CD4-positive, alpha-beta T cell treated with Interleukin-17A for 4 hours (primary cell): ENCODE measurements around the gene DDX59.
"Not testable (repeated sequence)": the region's sequence is repeated elsewhere in the genome, so short reads cannot be mapped to it uniquely, and the experiment has no call there.

Experiments
- DNase-seq: peaks from one replicate; pipeline ENCODE4 v3.0.0-alpha.2; 2020; ENCODE audit warnings: mixed read lengths

DDX59 gene

GRCh38 chr1:200670242-200671118 lies 773 bp upstream of the DDX59 start:
- DNase-seq: no peak

GRCh38 chr1:200668514-200669313 lies 993 bp downstream of the DDX59 start:
- no peak for DNase-seq

DNA sequence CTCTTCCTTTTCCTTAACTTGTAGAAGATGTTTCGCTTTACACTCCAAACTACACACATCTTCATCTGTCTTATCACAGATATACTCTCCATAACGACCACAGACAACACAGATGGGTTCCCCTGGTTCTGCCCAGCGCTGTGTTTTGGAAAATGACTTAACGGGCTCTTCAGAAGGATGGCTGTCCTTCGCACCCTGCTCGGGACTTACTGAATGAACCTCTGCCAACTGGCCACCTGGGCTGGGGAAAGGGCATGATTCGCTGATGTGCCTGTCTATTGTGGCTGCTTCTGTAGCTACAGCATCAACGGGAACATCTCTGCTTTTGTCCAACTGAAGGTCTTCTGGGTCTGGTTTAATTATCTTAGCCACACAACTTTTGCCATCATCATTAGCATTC lies 3.4 kb downstream of the DDX59 start:
- DNase-seq: no peak

DNA sequence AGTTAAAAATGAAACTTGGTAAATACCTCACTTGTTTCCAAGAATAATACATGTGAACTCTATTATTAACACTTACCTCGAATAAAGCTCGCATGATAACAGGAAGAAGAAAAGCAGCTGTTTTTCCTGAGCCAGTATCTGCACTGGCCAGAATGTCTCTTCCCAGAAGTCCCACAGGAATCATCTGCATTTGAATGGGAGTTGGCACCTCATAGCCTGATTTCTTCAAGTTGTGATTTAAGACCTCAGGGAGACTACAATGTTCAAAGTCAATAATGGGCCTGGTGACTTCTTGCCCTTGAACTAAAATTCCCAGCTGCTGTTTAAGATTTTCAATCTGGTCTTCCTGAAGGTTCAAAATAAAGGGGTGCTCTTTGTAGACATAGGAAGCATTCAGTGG lies 3.8 kb downstream of the DDX59 start:
- no peak for DNase-seq

DNA sequence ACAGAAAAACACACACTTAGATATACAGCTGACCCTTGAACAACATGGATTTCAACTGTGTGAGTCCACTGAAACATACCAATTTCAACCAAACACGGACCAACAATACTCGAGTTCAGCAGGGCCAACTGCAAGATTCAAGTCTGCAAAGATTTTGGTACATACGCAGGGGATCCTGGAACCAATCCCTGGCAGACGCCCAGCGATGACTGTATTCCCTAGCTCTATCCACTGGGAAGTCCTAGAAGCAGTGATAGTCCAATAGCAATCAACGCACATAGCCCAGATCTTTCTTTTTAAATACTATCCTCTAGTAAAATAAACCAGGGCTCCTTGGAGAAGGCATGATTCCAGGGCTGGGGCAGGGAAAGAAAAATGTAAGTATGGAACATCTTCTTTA lies 9.0 kb downstream of the DDX59 start:
- DNase-seq: no peak

DNA sequence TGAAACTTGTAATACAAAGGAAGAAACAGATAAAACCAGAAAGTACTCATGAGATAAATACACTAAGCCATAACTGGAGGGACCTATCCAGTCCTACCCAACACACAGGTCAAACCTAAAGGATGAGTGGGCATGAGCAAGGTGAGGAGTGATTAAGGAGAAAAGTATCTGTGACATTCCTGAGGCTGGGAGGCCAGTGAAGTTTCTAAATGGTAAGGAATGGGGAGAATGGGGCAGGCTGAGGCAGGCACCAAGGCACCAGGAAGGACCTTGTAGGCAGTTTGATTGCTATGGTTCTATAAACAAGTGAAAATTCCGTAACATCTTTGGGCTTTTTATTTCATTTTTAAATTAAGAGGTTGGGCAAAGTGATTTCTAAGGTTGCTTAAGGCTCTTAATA lies 10.4 kb downstream of the DDX59 start:
- DNase-seq: no peak

- DNase-seq: no peak
These were observed 11.5 kb downstream of the DDX59 start for GRCh38 chr1:200658037-200658818.

DNA sequence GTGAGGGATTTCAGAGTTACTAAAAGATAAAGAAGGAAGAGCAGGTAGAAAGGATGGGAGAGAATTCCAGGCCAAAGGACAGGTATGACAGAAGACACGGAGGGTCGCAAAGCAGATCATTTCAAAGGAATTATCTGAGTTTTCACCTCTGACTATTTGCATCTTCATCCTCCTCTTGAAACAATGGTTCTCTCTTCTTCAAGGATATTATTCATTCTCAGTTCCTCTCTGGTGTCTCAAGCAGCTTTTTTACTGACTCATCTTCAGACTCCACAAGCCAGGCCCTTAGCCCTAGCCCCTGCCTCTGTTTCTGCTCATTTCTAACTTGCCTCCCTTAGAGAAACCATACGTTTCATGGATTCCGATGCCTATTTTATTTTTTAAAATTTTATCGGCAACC lies 15.0 kb downstream of the DDX59 start:
- no peak for DNase-seq

- DNase-seq: no peak
These were observed 16.7 kb downstream of the DDX59 start for GRCh38 chr1:200653022-200653462.

DNA sequence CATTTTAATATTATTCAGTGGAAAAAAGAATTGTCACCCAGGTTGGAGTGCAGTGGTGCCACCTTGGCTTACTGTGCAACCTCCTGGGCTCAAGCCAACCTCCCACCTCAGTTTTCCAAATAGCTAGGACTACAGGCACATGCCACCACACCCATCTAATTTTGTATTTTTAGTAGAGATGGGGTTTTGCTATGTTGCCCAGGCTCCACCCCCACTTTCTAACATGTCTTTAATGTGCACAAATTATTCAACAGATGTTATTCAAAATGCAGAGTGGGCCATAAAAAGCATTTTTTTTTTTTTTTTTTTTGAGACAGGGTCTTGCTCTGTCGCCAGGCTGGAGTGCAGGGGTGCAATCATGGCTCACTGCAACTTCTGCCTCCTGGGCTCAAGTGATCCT lies 17.3 kb downstream of the DDX59 start:
- DNase-seq: no peak

DNA sequence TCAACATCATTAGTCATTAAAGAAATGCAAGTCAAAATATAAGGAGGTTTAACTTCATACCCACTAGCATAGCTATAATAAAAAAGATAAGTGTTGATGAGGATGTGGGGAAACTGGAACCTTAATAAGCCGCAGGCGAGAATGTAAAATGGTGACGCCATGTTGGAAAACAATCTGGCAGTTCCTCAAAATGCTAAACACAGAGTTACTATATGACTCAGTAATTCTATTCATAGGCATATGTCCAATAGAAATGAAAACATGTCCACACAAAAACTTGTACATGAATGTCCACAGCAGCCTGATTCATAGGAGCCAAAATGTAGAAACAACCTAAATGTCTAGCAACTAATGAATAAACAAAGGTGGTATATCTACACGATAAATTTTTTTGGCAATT lies 23.2 kb downstream of the DDX59 start:
- no peak for DNase-seq

DNA sequence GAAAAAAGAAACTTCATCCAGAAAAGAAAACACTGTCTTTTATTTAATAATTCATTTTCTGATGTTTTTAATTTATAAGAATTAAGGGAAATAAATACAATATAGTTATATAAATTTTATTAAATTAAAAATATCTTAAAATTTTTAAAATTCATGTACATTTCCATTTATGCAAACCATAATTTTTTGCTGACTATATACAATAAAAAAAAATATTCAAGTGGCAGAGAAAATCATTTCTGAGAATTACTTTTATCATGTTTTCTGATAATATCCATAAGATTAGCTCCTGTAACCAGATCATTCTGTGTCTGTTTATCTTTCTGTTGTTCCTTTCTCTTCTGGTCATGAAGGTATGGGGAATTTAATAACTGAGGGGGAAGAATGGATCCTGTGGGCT lies 25.7 kb downstream of the DDX59 start:
- DNase-seq: no peak

DNA sequence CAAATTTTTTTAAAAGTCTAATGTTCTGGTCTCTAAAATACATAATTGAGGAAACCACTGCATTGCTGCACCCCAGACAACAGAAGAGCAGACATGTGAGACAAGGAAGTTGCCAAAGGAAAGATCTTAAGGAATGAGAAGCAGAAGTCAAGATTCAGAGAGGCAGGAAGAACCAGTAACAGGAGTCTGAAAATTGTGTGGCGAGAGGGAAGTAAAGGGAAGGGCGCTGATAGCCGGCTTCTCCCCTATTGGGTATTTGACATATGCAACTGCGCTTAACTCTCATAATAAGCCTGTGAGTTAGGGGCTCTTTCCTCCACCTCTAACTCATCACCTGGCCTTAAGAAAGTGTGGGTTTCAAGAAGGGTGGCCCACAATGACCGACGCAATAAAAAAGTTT lies 27.2 kb downstream of the DDX59 start:
- no peak for DNase-seq

DNA sequence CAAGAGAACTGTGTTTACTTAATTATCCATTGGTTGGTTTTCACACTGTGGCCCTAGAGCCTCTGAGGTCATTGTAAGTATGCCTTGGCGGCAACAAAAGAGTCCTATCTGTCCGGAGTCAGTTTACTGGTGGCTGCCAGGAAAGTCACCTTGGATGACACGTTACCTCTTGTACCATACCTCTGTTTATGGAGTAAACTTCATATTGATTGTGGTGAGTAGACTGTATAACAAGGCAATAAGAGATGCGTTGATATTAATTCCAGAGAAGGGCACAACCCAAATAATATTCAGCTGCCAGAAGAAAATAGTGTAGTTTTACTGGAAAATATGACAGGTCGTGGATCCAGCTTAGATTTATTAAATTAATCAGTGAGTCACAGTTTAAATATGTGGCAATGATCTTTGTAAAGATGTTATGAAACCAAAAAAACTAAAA lies 28.7 kb downstream of the DDX59 start:
- DNase-seq: no peak

DNA sequence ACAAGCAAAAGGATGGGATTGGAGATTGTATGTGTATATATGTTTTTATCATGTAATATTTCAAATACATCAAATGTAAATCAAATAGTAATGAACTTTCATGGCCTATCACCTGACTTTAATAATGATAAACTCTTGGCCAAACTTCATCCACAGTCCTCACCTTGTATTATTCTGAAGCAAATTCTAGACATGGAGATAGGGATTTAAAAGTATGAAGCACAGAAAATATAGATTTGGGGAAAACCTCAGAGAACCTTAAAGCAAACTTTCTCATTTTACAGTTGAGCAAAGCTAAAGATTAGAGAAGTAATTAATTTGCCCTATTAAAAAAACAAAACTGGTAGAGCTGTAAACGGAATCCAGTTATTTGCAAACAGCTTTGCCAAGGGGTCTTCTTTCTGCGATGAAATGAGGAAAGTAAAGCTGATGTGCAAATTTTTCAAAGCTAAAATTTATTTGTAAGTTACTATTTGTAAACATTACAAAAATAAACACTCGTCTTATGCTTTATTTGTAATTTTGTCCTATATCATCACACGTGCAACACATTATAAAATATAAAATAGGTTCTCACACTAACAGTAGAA lies 29.2 kb downstream of the DDX59 start:
- DNase-seq: no peak

GRCh38 chr1:200638073-200638472 lies 31.6 kb downstream of the DDX59 start:
- no peak for DNase-seq

- DNase-seq: no peak
These were observed 33.0 kb downstream of the DDX59 start for GRCh38 chr1:200636681-200637080.

DNA sequence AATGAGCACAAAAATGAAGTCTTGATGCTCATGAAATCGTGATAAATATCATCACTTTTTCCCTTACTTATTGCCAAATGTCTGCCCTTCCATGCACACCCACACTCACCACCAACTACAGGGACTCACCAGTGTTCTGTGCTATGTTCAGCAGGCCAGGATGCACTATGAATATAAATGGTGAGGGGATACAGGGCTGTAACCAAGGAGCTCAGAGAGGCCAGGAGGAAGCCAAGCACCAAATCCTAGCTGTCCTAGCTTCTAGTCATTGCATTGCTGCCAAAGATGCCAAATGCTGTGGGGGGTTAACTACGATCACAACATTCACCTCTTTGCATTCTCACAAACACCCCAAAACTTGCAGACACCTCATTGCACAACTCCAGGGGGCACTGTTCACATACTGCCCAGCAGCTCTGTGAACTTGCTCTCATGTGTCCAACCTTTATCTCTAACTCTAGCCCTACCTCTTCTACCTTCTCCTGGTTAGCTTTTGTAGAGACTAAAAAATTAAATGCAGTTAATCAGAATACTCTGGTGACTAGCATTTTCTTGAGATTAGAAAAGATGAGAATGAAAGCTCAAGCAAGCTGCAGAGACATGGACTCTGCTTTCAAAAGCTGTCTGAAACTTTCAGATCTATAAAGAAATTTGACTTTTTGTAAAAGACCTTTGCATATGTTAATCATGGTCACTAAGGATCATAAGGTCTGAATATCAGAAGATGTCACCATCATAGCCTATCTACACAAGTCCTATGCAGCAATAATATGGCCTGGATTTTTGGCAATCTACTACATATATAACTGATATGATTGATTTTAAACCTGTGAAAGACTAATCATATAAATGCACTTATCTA lies 35.2 kb downstream of the DDX59 start:
- no peak for DNase-seq

GRCh38 chr1:200631375-200631774 lies 38.3 kb downstream of the DDX59 start:
- no peak for DNase-seq

- not testable (repeated sequence) for DNase-seq
These were observed 39.2 kb downstream of the DDX59 start for GRCh38 chr1:200630515-200630899.

GRCh38 chr1:200629876-200630514 lies 39.7 kb downstream of the DDX59 start:
- DNase-seq: no peak
